ENCODE measurements around the gene CCNT2. TPM values are rescaled to one million over a fixed set of nuclear protein-coding genes. Genes with fewer than 3 reads are reported as not detected.
A peak's percentile ranks its signal among the peaks of the same experiment; 100 is the strongest.

Gene CCNT2
- total RNA-seq, 4 donors from 2014 or later: 26.2 to 61.9 (median 48.0) TPM

GRCh38 chr2:135004005-135004746, 85.6 kb downstream of the CCNT2 start:
- no peaks in the 10 kb centered on the region for H3K27me3 ChIP-seq
- DNase-seq: peak; percentile 43 to 84 (median 79)
- H3K27ac ChIP-seq: no peak overlapping the region
- no peak overlapping the region for H3K4me3 ChIP-seq
- peak; percentile 38 to 90 (median 87) for TF ChIP-seq CTCF (IDR thresholded peaks at IDR 0.05)
- no peak for TF ChIP-seq POLR2A (IDR thresholded peaks at IDR 0.05)
- H3K36me3 ChIP-seq: no peaks in the 10 kb centered on the region
- no peaks in the 10 kb centered on the region for H3K4me1 ChIP-seq
- no peaks in the 10 kb centered on the region for H3K9me3 ChIP-seq

- Histone ChIP-seq H3K9me3 (no peaks in the 10 kb centered on the region), H3K27me3 (no peaks in the 10 kb centered on the region), H3K4me3 (no peak overlapping the region), H3K4me1 (no peaks in the 10 kb centered on the region), H3K27ac (no peak overlapping the region), H3K36me3 (no peaks in the 10 kb centered on the region)
- no peak for DNase-seq
- TF ChIP-seq CTCF (IDR thresholded peaks at IDR 0.05) (no peak), POLR2A (IDR thresholded peaks at IDR 0.05) (no peak)
Measured at GRCh38 chr2:135005753-135006152, 87.1 kb downstream of the CCNT2 start.

Other genes with a start within 250 kb of the CCNT2 start
- gene TMEM163, start 199.8 kb upstream of the CCNT2 start, total RNA-seq: 1 to 10 TPM in 1 of 4 donors, not detected in 3; 1.7 TPM
- 1 to 10 TPM in 1 of 4 donors, not detected in 3; 1.2 TPM for gene ACMSD, start 80.2 kb upstream of the CCNT2 start, total RNA-seq
- gene MAP3K19, start 128.6 kb downstream of the CCNT2 start, total RNA-seq: not detected
- gene RAB3GAP1, start 133.5 kb downstream of the CCNT2 start, total RNA-seq: 10 to 100 TPM; 34.5 to 89.1 (median 43.0) TPM

All from Peyer's patch (tissue), 4 donors.